Kidney (tissue), 13 donors: Measurements from ENCODE around the gene SMIM45.
A peak's percentile ranks its signal among the peaks of the same experiment; 100 is the strongest.

Source experiments
- DNase-seq, 5 donors: peaks; one replicate each; pipeline ENCODE4 v3.0.0-alpha.2; 2013 to 2020
- FAIRE-seq: peaks from 2 replicates; lab custom pipeline; 2012; peaks lifted over from hg19 to GRCh38; lab: Jason Lieb, UNC
- H3K27ac ChIP-seq, 2 donors: one replicate each; pipeline ENCODE4 v1.7.0; 2013; ENCODE audit warnings: low read depth in 2 of 2, low read length in 2 of 2, inconsistent platforms in 1 of 2
- H3K27me3 ChIP-seq: one replicate; pipeline ENCODE4 v1.7.1; 2013; ENCODE audit warnings: low read length, inconsistent platforms; ENCODE audit not compliant: control insufficient read depth, insufficient read depth
- H3K36me3 ChIP-seq, 3 donors: one replicate each; pipeline versions ENCODE4 v1.7.0 to v1.7.1; 2013; ENCODE audit warnings: low read length in 3 of 3, control low read depth in 1 of 3, inconsistent platforms in 1 of 3; ENCODE audit not compliant: insufficient read depth in 3 of 3, control insufficient read depth in 2 of 3
- H3K4me1 ChIP-seq, 3 donors: one replicate each; pipeline versions ENCODE4 v1.7.0 to v1.7.1; 2013; ENCODE audit warnings: low read length in 3 of 3, inconsistent platforms in 1 of 3, low read depth in 1 of 3; ENCODE audit not compliant: control insufficient read depth in 2 of 3, insufficient read depth in 2 of 3
- H3K4me3 ChIP-seq, 3 donors: one replicate each; pipeline versions ENCODE4 v1.7.0 to v1.8.1; 2013; ENCODE audit warnings: low read length in 3 of 3, control low read depth in 1 of 3, inconsistent platforms in 1 of 3
- H3K9ac ChIP-seq, 3 donors: one replicate each; pipeline versions ENCODE4 v1.7.0 to v1.7.1; 2013; ENCODE audit warnings: low read length in 3 of 3, control low read depth in 1 of 3, inconsistent platforms in 1 of 3
- H3K9me3 ChIP-seq, 3 donors: one replicate each; pipeline versions ENCODE4 v1.7.0 to v1.7.1; 2013; ENCODE audit warnings: low read length in 3 of 3, control low read depth in 1 of 3, inconsistent platforms in 1 of 3; ENCODE audit not compliant: control insufficient read depth in 2 of 3, insufficient read depth in 1 of 3
- intact Hi-C: fragments of 100-400 bp; cut with DNase I; formaldehyde crosslinking; loops from one replicate; pipeline ENCODE4 v1.11.1; 2022
- TF ChIP-seq, protein P1 (sequence below): IDR thresholded peaks from 3 replicates; pipeline ENCODE4 v1.5.1; 2012; ENCODE audit warnings: mild to moderate bottlenecking, moderate library complexity, borderline replicate concordance; ENCODE audit not compliant: insufficient read depth; ENCODE audit errors: extremely low read depth
- donor health status: control.
- donor health status: control.
- donor health status: control.
- donor health status: control.
- donor health status: control.
- donor health status: DM: yes; HTN: yes; CAD: no.
- donor health status: Normal renal cell carcinoma (clear cell type).

SMIM45 gene

DNA sequence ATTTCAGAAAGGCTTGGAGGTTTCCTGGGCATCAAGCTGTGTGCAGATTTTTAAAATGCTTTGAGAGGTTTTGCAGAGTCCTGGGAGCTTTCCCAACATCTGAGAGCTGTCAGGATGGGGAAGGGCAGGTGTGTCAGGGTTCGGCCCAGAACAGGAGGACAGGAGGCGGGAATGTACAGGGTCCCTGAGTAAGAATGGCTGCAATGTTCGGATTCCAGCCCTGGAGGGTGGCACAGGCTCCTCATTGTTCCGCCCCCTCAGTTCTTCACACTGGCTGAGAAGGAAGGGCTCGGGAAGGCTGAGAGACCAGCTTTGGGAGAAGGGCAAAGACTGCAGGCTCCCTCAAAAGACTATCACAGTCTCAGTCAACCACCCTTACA, 12.2 kb downstream of the SMIM45 start:
- Histone ChIP-seq H3K9ac (no peak overlapping the region), H3K4me3 (no peak overlapping the region), H3K36me3 (no peaks in the 10 kb centered on the region), H3K4me1 (peaks cover 0 to 4% (median 0%) of the 10 kb centered on the region in 3 donors), H3K9me3 (no peaks in the 10 kb centered on the region), H3K27ac (no peak overlapping the region), H3K27me3 (no peaks in the 10 kb centered on the region)
- FAIRE-seq: no peak
- DNase-seq: no peak
- intact Hi-C loops: no loop called here
- TF ChIP-seq, protein P1, sequence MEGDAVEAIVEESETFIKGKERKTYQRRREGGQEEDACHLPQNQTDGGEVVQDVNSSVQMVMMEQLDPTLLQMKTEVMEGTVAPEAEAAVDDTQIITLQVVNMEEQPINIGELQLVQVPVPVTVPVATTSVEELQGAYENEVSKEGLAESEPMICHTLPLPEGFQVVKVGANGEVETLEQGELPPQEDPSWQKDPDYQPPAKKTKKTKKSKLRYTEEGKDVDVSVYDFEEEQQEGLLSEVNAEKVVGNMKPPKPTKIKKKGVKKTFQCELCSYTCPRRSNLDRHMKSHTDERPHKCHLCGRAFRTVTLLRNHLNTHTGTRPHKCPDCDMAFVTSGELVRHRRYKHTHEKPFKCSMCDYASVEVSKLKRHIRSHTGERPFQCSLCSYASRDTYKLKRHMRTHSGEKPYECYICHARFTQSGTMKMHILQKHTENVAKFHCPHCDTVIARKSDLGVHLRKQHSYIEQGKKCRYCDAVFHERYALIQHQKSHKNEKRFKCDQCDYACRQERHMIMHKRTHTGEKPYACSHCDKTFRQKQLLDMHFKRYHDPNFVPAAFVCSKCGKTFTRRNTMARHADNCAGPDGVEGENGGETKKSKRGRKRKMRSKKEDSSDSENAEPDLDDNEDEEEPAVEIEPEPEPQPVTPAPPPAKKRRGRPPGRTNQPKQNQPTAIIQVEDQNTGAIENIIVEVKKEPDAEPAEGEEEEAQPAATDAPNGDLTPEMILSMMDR: no peak

DNA sequence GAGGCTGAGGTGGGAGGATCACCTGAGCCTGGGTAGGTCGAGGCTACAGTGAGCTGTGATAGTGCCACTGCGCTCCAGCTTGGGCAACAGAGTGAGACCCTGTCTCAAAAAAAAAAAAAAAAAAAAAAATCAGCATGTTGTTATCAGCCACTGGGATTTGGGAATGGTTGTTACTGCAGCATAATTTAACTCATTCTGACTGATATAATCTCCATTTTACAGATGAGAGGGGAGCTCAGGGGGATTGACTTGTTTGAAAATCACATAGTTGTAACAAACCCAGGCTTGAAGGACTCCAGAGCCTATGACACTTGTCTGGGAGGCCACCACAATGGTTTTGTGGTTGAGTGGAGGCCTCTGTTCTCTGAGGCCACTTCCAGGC, 14.3 kb downstream of the SMIM45 start:
- TF ChIP-seq, protein P1: no peak
- intact Hi-C loops: no loop called here
- Histone ChIP-seq H3K27ac (no peak overlapping the region), H3K4me3 (no peak overlapping the region), H3K9ac (no peak overlapping the region), H3K36me3 (no peaks in the 10 kb centered on the region), H3K4me1 (no peaks in the 10 kb centered on the region), H3K9me3 (no peaks in the 10 kb centered on the region), H3K27me3 (no peaks in the 10 kb centered on the region)
- FAIRE-seq (no peak), DNase-seq (no peak)

- FAIRE-seq (no peak), DNase-seq (peak in 3 of 5 donors; percentile 33 to 77 (median 70))
- Histone ChIP-seq H3K9me3 (no peaks in the 10 kb centered on the region), H3K36me3 (no peaks in the 10 kb centered on the region), H3K9ac (no peak overlapping the region), H3K27me3 (no peaks in the 10 kb centered on the region), H3K4me1 (no peaks in the 10 kb centered on the region), H3K27ac (no peak overlapping the region), H3K4me3 (no peak overlapping the region)
- intact Hi-C loops: no loop called here
- TF ChIP-seq, protein P1: peak; percentile 38
Measured at GRCh38 chr22:41966607-41967240, 14.8 kb downstream of the SMIM45 start.

- FAIRE-seq: no peak
- DNase-seq: no peak
- H3K9ac ChIP-seq: no peak overlapping the region
- no peaks in the 10 kb centered on the region for H3K27me3 ChIP-seq
- no peak overlapping the region for H3K27ac ChIP-seq
- no peaks in the 10 kb centered on the region for H3K9me3 ChIP-seq
- TF ChIP-seq, protein P1: no peak
- H3K4me1 ChIP-seq: no peaks in the 10 kb centered on the region
- H3K36me3 ChIP-seq: no peaks in the 10 kb centered on the region
- intact Hi-C loops: no loop called here
- no peak overlapping the region for H3K4me3 ChIP-seq
Measured at GRCh38 chr22:41968601-41969000, 16.7 kb downstream of the SMIM45 start.
